Vagina (tissue), 2 donors: ENCODE results near the gene SPATA16.

ENCODE experiments used
- CTCF ChIP-seq, 3 experiments: fragments of 450-650 bp in 2 of 3; fragments of 200-600 bp in 1 of 3; sonication (generic) in 1 of 3; IDR thresholded peaks; one replicate each; pipeline ENCODE4 v1.5.1; 2017 to 2019; ENCODE audit warnings: antibody characterized with exemption in 3 of 3, mild to moderate bottlenecking in 2 of 3, moderate library complexity in 2 of 3
- POLR2A ChIP-seq, 2 donors: fragments of 450-650 bp; IDR thresholded peaks; one replicate each; pipeline ENCODE4 v1.6.1; 2017; ENCODE audit warnings: antibody characterized with exemption in 2 of 2, mild to moderate bottlenecking in 2 of 2, moderate library complexity in 2 of 2

- TF ChIP-seq CTCF (IDR thresholded peaks at IDR 0.05) (no peak), POLR2A (IDR thresholded peaks at IDR 0.05) (no peak)
Observed at GRCh38 chr3:173096994-173097785, 43.8 kb downstream of the SPATA16 start.
